NCI-H69 (cell line): Measurements from ENCODE around the gene PRKCE.
A peak's percentile ranks its signal among the peaks of the same experiment; 100 is the strongest.

Experiments used
- DNase-seq: peaks from one replicate; lab custom pipeline; 2025; lab: John Stamatoyannopoulos, UW

PRKCE gene

DNA sequence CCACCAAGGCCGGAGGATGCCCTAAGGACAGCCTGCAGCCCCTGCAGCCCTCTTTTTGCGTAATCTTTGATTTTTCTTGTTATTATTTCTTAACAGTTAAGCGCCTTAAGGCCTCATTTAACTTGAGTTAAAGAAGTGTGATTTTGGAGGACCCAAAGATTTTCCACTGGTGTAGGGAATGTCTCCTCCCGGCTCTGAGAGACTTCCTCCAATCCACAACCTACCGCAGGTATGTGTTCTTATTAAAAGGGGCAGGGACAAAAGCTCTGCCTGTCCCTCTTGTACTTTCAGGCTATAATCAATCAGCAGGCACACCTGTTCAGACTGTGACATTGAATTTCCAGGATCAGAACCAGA lies 285.1 kb downstream of the PRKCE start:
- peak; percentile 23 for DNase-seq

DNA sequence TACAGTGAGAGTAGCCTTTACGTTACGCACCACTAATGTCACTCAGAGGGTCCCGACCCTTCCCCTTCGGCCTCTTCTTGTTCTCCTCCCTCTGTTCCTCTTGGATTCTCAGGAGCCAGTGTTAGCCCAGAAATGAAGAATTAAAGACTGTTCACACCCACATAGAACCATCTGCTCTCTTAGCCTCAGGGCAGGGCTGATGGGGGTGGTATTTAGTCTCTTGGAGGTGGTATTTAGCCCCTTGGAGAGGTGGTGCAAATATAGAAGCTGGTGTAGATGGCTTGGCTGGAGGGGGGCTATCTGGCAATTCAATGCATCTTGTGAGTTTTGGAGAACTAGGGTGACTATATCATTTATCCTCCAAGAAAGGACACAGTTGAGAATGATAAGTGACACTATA lies 286.5 kb downstream of the PRKCE start:
- peak; percentile 78 for DNase-seq

- peak; percentile 87 for DNase-seq
Observed at GRCh38 chr2:45938649-45939511, 287.4 kb downstream of the PRKCE start.

- DNase-seq, result peak; percentile 5
Observed at GRCh38 chr2:45941531-45942236, 290.2 kb downstream of the PRKCE start.

DNA sequence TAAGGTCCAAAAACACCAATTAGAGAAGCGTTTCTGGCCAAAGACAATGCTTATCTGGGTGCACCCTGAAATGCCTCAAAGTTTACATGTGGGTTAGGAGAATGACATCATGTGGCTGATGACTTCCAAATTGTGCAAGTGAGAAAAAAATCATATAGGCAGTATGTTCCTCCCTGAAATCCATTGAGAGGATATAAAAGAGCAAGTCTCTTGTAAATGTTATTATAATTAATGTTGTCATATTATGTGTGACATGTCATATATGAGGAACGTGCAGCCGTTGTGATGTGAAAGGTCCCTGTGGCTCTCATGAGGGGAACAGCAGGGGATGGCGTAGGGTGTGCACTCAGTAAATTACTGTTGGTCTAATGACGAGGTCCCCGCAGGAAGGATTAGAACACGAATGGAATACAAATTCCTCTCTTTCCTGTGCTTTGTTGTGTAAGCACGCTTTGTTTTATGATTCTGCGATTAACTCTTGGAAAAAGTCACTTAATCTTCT lies 290.8 kb downstream of the PRKCE start:
- peak; percentile 56 for DNase-seq

DNA sequence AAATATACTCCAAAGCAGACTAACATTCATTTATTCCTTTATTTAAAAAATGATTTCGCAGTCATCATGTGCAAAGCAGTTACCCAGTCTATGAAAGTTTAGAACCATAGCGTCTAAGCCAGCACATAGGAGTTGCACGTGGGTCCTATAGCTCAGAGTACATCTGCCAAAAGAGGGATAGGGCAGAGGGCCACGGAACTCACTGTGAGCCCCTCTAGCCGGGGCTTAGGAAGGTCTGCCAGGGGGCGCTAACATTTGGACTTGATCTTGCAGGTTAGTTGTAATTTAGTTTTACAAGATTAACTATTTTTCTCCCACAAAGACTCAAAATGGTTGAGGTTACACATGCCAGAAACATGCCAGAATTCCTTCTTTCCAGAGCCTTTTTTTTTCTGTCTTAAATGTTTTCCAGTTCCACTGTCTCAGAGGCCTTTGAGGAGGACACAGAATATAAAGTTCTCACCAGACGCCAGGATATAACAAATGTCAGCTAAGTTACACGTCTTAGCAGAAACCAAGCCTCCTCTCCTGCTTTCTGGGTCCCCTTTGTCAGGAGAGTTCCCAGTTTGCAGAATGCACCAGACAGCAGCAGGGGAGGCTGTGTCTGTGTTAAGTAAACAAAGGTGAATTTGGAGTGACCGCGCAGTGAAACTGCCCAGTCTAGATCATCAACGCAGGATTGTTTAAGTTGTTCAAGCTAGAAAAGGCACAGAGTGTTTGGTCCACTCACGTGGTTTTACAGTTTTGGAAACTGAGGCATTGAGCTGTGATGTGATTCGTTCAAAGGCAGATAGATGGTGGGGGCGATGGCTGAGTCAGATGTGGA lies 292.0 kb downstream of the PRKCE start:
- DNase-seq, result peak; percentile 41

GRCh38 chr2:45944074-45944473 lies 292.6 kb downstream of the PRKCE start:
- no peak for DNase-seq

DNA sequence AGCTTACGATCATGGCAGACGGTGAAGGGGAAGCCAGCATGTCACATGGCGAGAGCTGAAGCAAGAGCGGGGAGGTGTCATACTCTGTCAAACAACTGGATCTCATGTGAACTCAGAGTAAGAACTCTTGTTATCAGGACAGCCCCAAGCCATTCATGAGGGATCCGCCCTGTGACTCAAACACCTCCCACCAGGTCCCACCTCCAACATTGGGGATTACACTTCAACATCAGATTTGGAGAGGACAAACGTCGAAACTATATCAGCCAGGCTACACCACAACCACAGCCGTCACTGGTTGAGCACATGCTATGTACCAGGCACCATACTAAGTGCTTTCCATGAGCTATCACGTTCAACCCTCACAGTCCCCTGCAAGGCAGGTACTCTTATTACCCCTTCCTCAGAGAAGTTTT lies 293.8 kb downstream of the PRKCE start:
- no peak for DNase-seq

DNA sequence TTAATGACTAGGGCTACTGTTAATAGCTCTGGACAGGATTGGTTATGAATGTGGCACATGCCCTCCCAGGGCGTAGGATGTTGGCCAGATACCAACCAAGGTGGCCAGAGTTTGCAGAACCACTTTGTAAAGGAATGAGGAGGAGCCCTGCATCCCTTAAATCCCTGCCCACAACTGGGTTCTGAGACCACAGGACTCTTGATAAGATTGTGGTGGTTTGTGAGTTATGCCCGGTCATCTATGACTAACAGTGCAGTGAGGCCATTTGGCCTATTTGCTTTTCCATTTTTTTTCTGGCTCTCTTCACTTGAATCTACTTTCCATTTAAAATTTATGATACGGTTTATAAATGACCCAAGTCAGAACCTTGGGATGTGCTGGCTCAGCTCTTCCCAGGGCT lies 294.5 kb downstream of the PRKCE start:
- no peak for DNase-seq

- no peak for DNase-seq
Observed at GRCh38 chr2:45950606-45951005, 299.1 kb downstream of the PRKCE start.

GRCh38 chr2:45951025-45951727 lies 299.7 kb downstream of the PRKCE start:
- no peak for DNase-seq

DNA sequence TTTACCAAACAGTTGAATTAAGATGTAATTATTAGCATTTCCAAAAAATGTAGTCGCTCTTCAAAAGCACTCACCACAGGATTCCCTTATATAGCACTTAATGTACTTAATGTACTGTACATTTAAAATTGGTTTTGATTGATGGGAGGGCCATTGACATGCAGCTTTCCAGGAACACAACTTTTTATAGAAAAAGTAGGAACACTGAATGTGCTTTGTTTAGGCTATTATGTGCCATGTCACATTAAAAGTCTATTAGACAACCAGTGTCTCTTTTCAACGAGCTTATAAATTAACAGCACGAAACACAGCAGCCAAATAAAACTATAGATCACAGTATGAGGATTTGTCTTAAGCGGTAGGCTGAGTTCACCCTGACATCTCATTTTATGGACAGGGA lies 301.1 kb downstream of the PRKCE start:
- DNase-seq, result no peak

DNA sequence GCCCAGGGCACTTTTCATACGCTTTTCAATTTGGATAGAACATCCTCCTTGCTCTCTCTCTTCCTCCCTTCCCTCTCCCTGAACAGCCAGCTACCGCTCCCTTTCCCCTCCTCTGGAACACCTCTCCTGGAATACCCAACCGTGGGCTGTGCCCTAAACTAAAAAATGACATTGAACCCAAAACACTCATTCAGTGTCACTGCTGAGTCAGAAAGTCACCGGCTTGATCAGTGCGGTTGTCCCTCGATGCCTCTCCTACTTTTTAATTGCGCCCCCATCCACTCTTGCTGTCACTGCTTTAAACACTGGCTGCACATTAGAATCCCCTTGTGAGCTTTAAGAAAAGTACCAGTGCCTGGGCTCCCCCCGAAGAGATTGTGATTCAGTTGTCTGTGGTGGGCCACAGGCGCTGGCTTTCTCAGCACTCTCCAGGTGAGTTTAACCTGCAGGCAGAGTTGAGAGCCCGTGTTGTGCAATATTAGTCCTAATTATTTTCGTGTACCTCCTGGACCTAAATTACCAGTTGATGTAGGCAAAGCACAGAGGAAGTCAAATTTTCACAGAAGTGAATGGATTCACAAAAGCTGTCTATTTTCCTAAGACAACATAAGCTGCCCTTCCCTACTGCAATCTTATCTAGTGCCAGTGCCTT lies 302.0 kb downstream of the PRKCE start:
- no peak for DNase-seq

- DNase-seq, result no peak
Observed at GRCh38 chr2:45954233-45954850, 302.9 kb downstream of the PRKCE start.

DNA sequence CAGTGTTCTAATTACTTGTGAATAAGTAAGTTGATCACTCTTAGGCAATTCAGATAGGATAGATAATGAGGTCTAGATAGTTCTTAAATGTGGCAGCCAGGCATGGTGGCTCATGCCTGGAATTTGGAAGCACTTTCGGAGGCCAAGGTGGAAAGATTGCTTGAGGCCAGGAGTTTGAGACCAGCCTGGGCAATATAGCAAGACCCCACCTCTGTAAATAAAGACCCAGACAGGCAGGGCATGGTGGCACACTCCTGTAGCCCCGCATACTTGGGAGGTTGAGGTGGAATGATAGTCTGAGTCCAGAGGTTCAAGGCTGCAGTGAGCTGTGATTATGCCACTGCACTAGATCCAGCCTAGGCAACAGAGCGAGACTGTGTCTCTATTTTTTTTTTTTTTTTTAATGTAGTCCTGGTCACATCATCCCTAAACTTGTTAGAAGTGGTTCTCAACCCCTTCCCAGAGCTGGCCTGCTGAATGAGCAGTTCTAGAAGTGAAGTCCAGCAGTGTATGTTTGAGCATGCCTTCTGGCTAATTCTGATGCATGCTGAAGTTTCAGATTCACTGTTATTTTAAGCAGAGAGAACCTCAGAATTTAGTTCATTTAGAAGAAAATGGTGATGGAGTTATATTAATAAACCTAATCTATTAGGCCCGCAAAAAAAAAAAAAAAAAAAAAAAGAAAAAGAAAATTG lies 306.2 kb downstream of the PRKCE start:
- DNase-seq, result no peak

DNA sequence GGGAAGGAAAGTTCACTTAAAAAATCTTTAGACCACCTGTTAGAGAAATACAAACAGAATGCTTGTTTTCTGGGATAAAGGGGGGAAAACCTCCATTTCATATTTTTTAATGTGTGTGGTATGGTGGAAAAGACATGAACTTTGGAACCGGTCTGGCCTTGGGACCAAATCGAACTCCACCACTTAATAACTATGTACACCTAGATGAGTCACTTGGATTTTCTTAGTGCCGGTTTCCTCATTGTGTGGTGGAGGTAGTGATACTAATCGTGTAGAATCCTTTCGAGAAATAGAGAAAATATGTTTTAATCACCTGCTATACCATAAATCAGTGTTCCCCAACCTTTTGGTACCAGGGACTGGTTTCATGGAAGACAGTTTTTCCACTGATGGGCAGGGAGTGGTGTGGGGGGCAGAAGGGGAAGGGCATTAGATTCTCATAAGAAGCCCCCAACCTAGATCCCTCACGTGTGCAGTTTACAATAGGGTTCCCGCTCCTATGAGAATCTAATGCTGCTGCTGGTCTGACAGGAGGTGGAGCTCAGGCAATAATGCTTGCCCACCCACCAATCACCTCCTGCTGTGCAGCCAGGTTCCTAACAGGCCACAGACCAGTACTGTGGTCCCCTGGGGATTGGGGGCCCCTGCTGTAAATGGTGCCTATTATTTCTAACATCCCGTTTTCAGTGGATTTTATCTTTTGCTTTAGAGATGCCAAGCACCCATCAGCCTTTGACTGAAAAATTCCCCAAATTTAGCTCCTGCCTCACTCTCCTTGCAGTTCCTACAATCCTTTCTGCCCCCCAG lies 308.8 kb downstream of the PRKCE start:
- DNase-seq, result no peak

- DNase-seq, result peak; percentile 15
Observed at GRCh38 chr2:45962177-45962921, 310.9 kb downstream of the PRKCE start.

- no peak for DNase-seq
Observed at GRCh38 chr2:45963816-45964215, 312.3 kb downstream of the PRKCE start.
